22Rv1 (cell line): ENCODE results near the gene GAREM1.

ENCODE experiments used
- H3K27ac ChIP-seq: fragments of 450-650 bp; 2 replicates; pipeline ENCODE4 v1.5.1; 2017
- CTCF ChIP-seq: fragments of 450-650 bp; IDR thresholded peaks from 2 replicates; pipeline ENCODE4 v1.5.1; 2017; ENCODE audit warnings: mild to moderate bottlenecking
- ZFX ChIP-seq: fragments of 450-650 bp; IDR thresholded peaks from 2 replicates; pipeline ENCODE4 v1.6.1; 2017; ENCODE audit warnings: antibody characterized with exemption, borderline replicate concordance

The GAREM1 gene

GRCh38 chr18:32257084-32257785 is 213.4 kb downstream of the GAREM1 start:
- no peak overlapping the region for H3K27ac ChIP-seq
- TF ChIP-seq ZFX (no peak), CTCF (no peak)

GRCh38 chr18:32255570-32255969 is 215.1 kb downstream of the GAREM1 start:
- no peak for TF ChIP-seq CTCF
- no peak for TF ChIP-seq ZFX
- no peak overlapping the region for H3K27ac ChIP-seq

GRCh38 chr18:32252141-32252860 is 218.4 kb downstream of the GAREM1 start:
- TF ChIP-seq ZFX: no peak
- TF ChIP-seq CTCF: no peak
- no peak overlapping the region for H3K27ac ChIP-seq

GRCh38 chr18:32251466-32251865 is 219.2 kb downstream of the GAREM1 start:
- no peak overlapping the region for H3K27ac ChIP-seq
- TF ChIP-seq CTCF: no peak
- TF ChIP-seq ZFX: no peak

- TF ChIP-seq CTCF (no peak), ZFX (no peak)
- no peak overlapping the region for H3K27ac ChIP-seq
Measured at GRCh38 chr18:32249147-32249929, 221.3 kb downstream of the GAREM1 start.

GRCh38 chr18:32244881-32245280 is 225.8 kb downstream of the GAREM1 start:
- H3K27ac ChIP-seq: no peak overlapping the region
- no peak for TF ChIP-seq CTCF
- no peak for TF ChIP-seq ZFX

- TF ChIP-seq CTCF (no peak), ZFX (no peak)
- no peak overlapping the region for H3K27ac ChIP-seq
Measured at GRCh38 chr18:32243358-32243757, 227.3 kb downstream of the GAREM1 start.
